Fibroblast of skin of left quadriceps (primary cell): ENCODE results near the gene KLC1.

Experiments
- DNase-seq, 2 experiments: peaks; one replicate each; pipeline ENCODE4 v3.0.0-alpha.2; 2013; ENCODE audit warnings: low read depth in 2 of 2

KLC1 gene

GRCh38 chr14:103705118-103705503 is 76.1 kb downstream of the KLC1 start:
- no peak for DNase-seq

GRCh38 chr14:103705504-103706284 is 76.7 kb downstream of the KLC1 start:
- DNase-seq: no peak

GRCh38 chr14:103706551-103707328 is 77.7 kb downstream of the KLC1 start:
- DNase-seq: no peak

GRCh38 chr14:103707329-103708263 is 78.6 kb downstream of the KLC1 start:
- no peak for DNase-seq

GRCh38 chr14:103708750-103709187 is 79.8 kb downstream of the KLC1 start:
- no peak for DNase-seq

GRCh38 chr14:103709814-103710213 is 80.8 kb downstream of the KLC1 start:
- DNase-seq: no peak

GRCh38 chr14:103710771-103711377 is 81.9 kb downstream of the KLC1 start:
- no peak for DNase-seq

- DNase-seq: no peak
Observed at GRCh38 chr14:103711516-103712431, 82.8 kb downstream of the KLC1 start.

GRCh38 chr14:103712633-103713247 is 83.7 kb downstream of the KLC1 start:
- no peak for DNase-seq

GRCh38 chr14:103713304-103714062 is 84.5 kb downstream of the KLC1 start:
- DNase-seq: no peak

GRCh38 chr14:103714063-103714724 is 85.2 kb downstream of the KLC1 start:
- no peak for DNase-seq

- peak; percentile 98 for DNase-seq
Observed at GRCh38 chr14:103715052-103716000, 86.3 kb downstream of the KLC1 start, which contains the start of the genes XRCC3 and ZFYVE21. TSS of gene XRCC3 (minus strand) at chr14:103715451. CDS start at chr14:103711087, 4,364 bp downstream. TSS of gene ZFYVE21 (plus strand) at chr14:103715810. CDS start at chr14:103715842, 32 bp downstream.

GRCh38 chr14:103716091-103716801 is 87.2 kb downstream of the KLC1 start:
- no peak for DNase-seq

GRCh38 chr14:103716899-103717411 is 87.9 kb downstream of the KLC1 start:
- no peak for DNase-seq

GRCh38 chr14:103718572-103718971 is 89.6 kb downstream of the KLC1 start:
- peak; percentile 22 to 26 for DNase-seq

- DNase-seq: no peak
Observed at GRCh38 chr14:103719751-103720150, 90.7 kb downstream of the KLC1 start.
